ENCODE data around the gene CLIP2.
"Not testable (repeated sequence)": the region's sequence is repeated elsewhere in the genome, so short reads cannot be mapped to it uniquely, and the experiment has no call there.

CLIP2 gene

GRCh38 chr7:74332373-74333176, 43.4 kb downstream of the CLIP2 start:
- DNase-seq (ENCODE audit: low spot score) (no peak), FAIRE-seq (no peak)

- FAIRE-seq = no peak
- DNase-seq (ENCODE audit: low spot score) = no peak
Observed at GRCh38 chr7:74334030-74334429, 44.8 kb downstream of the CLIP2 start.

GRCh38 chr7:74337926-74338325, 48.7 kb downstream of the CLIP2 start:
- DNase-seq (ENCODE audit: low spot score) = no peak

GRCh38 chr7:74338366-74339108, 49.3 kb downstream of the CLIP2 start:
- no peak for FAIRE-seq
- DNase-seq (ENCODE audit: low spot score) = no peak

More at GRCh38 chr7:74337926-74338325, 48.7 kb downstream of the CLIP2 start:
- no peak for FAIRE-seq

- DNase-seq (ENCODE audit: low spot score); FAIRE-seq: not testable (repeated sequence)
Observed at GRCh38 chr7:74339648-74340047, 50.4 kb downstream of the CLIP2 start.

GRCh38 chr7:74343281-74344131, 54.3 kb downstream of the CLIP2 start:
- FAIRE-seq (no peak), DNase-seq (ENCODE audit: low spot score) (peak; percentile 88)

GRCh38 chr7:74344132-74344496, 54.9 kb downstream of the CLIP2 start:
- no peak for FAIRE-seq
- DNase-seq (ENCODE audit: low spot score) = no peak

GRCh38 chr7:74344786-74345185, 55.6 kb downstream of the CLIP2 start:
- FAIRE-seq = no peak
- DNase-seq (ENCODE audit: low spot score) = no peak

- no peak for DNase-seq (ENCODE audit: low spot score)
- FAIRE-seq = no peak
Observed at GRCh38 chr7:74345970-74346369, 56.8 kb downstream of the CLIP2 start.

- FAIRE-seq (no peak), DNase-seq (ENCODE audit: low spot score) (no peak)
Observed at GRCh38 chr7:74349621-74350020, 60.4 kb downstream of the CLIP2 start.

- FAIRE-seq (no peak), DNase-seq (ENCODE audit: low spot score) (no peak)
Observed at GRCh38 chr7:74350751-74351150, 61.5 kb downstream of the CLIP2 start.

- FAIRE-seq = no peak
Observed at GRCh38 chr7:74351836-74352235, 62.6 kb downstream of the CLIP2 start.

GRCh38 chr7:74352551-74353138, 63.4 kb downstream of the CLIP2 start:
- not testable (repeated sequence) for FAIRE-seq

More at GRCh38 chr7:74351836-74352235, 62.6 kb downstream of the CLIP2 start:
- no peak for DNase-seq (ENCODE audit: low spot score)

GRCh38 chr7:74354009-74354408, 64.8 kb downstream of the CLIP2 start:
- no peak for FAIRE-seq
- DNase-seq (ENCODE audit: low spot score) = no peak

More at GRCh38 chr7:74352551-74353138, 63.4 kb downstream of the CLIP2 start:
- not testable (repeated sequence) for DNase-seq (ENCODE audit: low spot score)

GRCh38 chr7:74355091-74355490, 65.9 kb downstream of the CLIP2 start:
- FAIRE-seq = no peak
- peak; percentile 92 for DNase-seq (ENCODE audit: low spot score)

- FAIRE-seq (no peak), DNase-seq (ENCODE audit: low spot score) (no peak)
Observed at GRCh38 chr7:74356589-74357315, 67.5 kb downstream of the CLIP2 start.

- DNase-seq (ENCODE audit: low spot score) (no peak), FAIRE-seq (no peak)
Observed at GRCh38 chr7:74360008-74360407, 70.8 kb downstream of the CLIP2 start.

GRCh38 chr7:74362266-74362665, 73.1 kb downstream of the CLIP2 start:
- no peak for FAIRE-seq
- no peak for DNase-seq (ENCODE audit: low spot score)

- DNase-seq (ENCODE audit: low spot score) (no peak), FAIRE-seq (no peak)
Observed at GRCh38 chr7:74364061-74364460, 74.9 kb downstream of the CLIP2 start.

- FAIRE-seq (no peak), DNase-seq (ENCODE audit: low spot score) (peak; percentile 58)
Observed at GRCh38 chr7:74365322-74366022, 76.3 kb downstream of the CLIP2 start.

Measured in urothelium cell line (cell line).